Endothelial cell of umbilical vein (primary cell): ENCODE measurements around the gene OR10G6. TPM values are rescaled to one million over a fixed set of nuclear protein-coding genes. Genes with fewer than 3 reads are reported as not detected.

ENCODE experiments used
- BruUV-seq: library from RNA; stranded (reverse); fragments of 400-500 nt; replicated peaks from 2 replicates; lab custom pipeline; 2021; lab: Mats Ljungman, UMichigan
- CTCF ChIA-PET: fragments of 300-600, 350-600 bp; sonication (Branson Sonifier 250); formaldehyde crosslinking; loops from one replicate; lab custom pipeline; 2021; ENCODE audit warnings: antibody characterized with exemption, inconsistent platforms; lab: Charles Lee
- POLR2A ChIA-PET: fragments of 300-600, 350-600 bp; sonication (Branson Sonifier 250); formaldehyde crosslinking; loops from one replicate; lab custom pipeline; 2021; ENCODE audit warnings: antibody characterized with exemption, inconsistent platforms; lab: Charles Lee
- DNase-seq: peaks from one replicate; pipeline ENCODE4 v3.0.0-alpha.2; 2011; ENCODE audit warnings: low read depth, low spot score
- FAIRE-seq: peaks from 2 replicates; lab custom pipeline; 2011; peaks lifted over from hg19 to GRCh38; lab: Jason Lieb, UNC
- H2AFZ ChIP-seq: 2 replicates; pipeline ENCODE4 v1.6.0; 2012; ENCODE audit warnings: low read depth, low read length, control low read depth, inconsistent platforms
- H3K27ac ChIP-seq: 2 replicates; pipeline ENCODE4 v1.5.1; 2011; ENCODE audit warnings: low read depth, mild to moderate bottlenecking, control low read depth, low read length, moderate library complexity; ENCODE audit not compliant: insufficient read depth
- H3K27me3 ChIP-seq, 2 experiments: 2 replicates each; pipeline versions ENCODE4 v1.6.0 to v1.6.1; 2011; ENCODE audit warnings: low read length in 2 of 2, mixed read lengths in 1 of 2; ENCODE audit not compliant: control insufficient read depth in 2 of 2, insufficient read depth in 2 of 2
- H3K36me3 ChIP-seq, 2 experiments: 2 replicates in 1 of 2; 3 replicates in 1 of 2; pipeline ENCODE4 v1.5.1; 2011; ENCODE audit warnings: low read length in 2 of 2, mild to moderate bottlenecking in 1 of 2, moderate library complexity in 1 of 2; ENCODE audit not compliant: control insufficient read depth in 2 of 2, insufficient read depth in 2 of 2; ENCODE audit errors: extremely low read depth in 1 of 2
- H3K4me1 ChIP-seq: 3 replicates; pipeline ENCODE4 v1.5.1; 2011; ENCODE audit warnings: mild to moderate bottlenecking, low read length; ENCODE audit not compliant: control insufficient read depth, insufficient read depth; ENCODE audit errors: extremely low read depth
- H3K4me2 ChIP-seq: 2 replicates; pipeline ENCODE4 v1.6.1; 2011; ENCODE audit warnings: low read length, control low read depth, mixed read lengths; ENCODE audit not compliant: insufficient read depth
- H3K4me3 ChIP-seq, 3 experiments: fragments of 200-600 bp in 1 of 3; sonication (generic), shearing (Covaris generic) in 1 of 3; replicated peaks in 1 of 3; 2 replicates each; pipeline ENCODE4 v1.5.1; 2011 to 2016; ENCODE audit warnings: control low read depth in 3 of 3, low read length in 3 of 3, mild to moderate bottlenecking in 2 of 3, inconsistent platforms in 1 of 3, low read depth in 1 of 3, moderate library complexity in 1 of 3; ENCODE audit not compliant: insufficient read depth in 1 of 3
- H3K79me2 ChIP-seq: 2 replicates; pipeline ENCODE4 v1.6.0; 2012; ENCODE audit warnings: low read length, inconsistent platforms; ENCODE audit not compliant: control insufficient read depth, insufficient read depth
- H3K9ac ChIP-seq: replicated peaks from 2 replicates; pipeline ENCODE3; 2011; ENCODE audit warnings: low read length, control low read depth; ENCODE audit not compliant: insufficient read depth; ENCODE audit errors: extremely low read depth
- H3K9me1 ChIP-seq: replicated peaks from 3 replicates; pipeline ENCODE4 v1.6.0; 2011; ENCODE audit warnings: mild to moderate bottlenecking, low read length; ENCODE audit not compliant: control insufficient read depth, insufficient read depth; ENCODE audit errors: extremely low read depth
- H3K9me3 ChIP-seq: replicated peaks from 2 replicates; pipeline ENCODE4 v1.5.1; 2012; ENCODE audit warnings: low read length, inconsistent platforms; ENCODE audit not compliant: control insufficient read depth, insufficient read depth
- H4K20me1 ChIP-seq: replicated peaks from 2 replicates; pipeline ENCODE3; 2011; ENCODE audit warnings: mild to moderate bottlenecking, low read length; ENCODE audit not compliant: control insufficient read depth, insufficient read depth; ENCODE audit errors: extremely low read depth
- EZH2 ChIP-seq: IDR thresholded peaks from 2 replicates; pipeline ENCODE4 v1.6.1; 2012; ENCODE audit warnings: borderline replicate concordance, low read depth, mild to moderate bottlenecking, moderate library complexity, low read length, inconsistent platforms; ENCODE audit not compliant: severe bottlenecking
- FOS ChIP-seq: IDR thresholded peaks from 2 replicates; pipeline ENCODE4 v1.6.1; 2011; ENCODE audit warnings: mild to moderate bottlenecking, low read length, moderate library complexity, borderline replicate concordance; ENCODE audit not compliant: insufficient read depth
- GATA2 ChIP-seq: IDR thresholded peaks from 2 replicates; pipeline ENCODE4 v1.7.0; 2011; ENCODE audit warnings: low read depth, mild to moderate bottlenecking, moderate library complexity, mixed read lengths, low read length; ENCODE audit not compliant: insufficient read length, insufficient read depth
- JUN ChIP-seq: IDR thresholded peaks from 2 replicates; pipeline ENCODE4 v1.6.1; 2011; ENCODE audit warnings: borderline replicate concordance, low read depth; ENCODE audit not compliant: insufficient read length, insufficient read depth
- MYC ChIP-seq: IDR thresholded peaks from one replicate; pipeline ENCODE4 v1.6.1; 2011; ENCODE audit warnings: mild to moderate bottlenecking, low read depth, low read length
- POLR2A ChIP-seq: IDR thresholded peaks from 2 replicates; pipeline ENCODE4 v1.6.1; 2012; ENCODE audit warnings: low read depth, mild to moderate bottlenecking, control low read depth, low read length
- POLR2AphosphoS5 ChIP-seq: IDR thresholded peaks from 2 replicates; pipeline ENCODE4 v1.6.1; 2012; ENCODE audit warnings: low read depth, mild to moderate bottlenecking, control low read depth, low read length, moderate library complexity; ENCODE audit not compliant: insufficient read depth
- dilution Hi-C: fragments of 300-500 bp; cut with MboI; formaldehyde crosslinking; loops from one replicate; pipeline ENCODE4 v1.15.0; 2019; ENCODE audit warnings: low sequenced_read_pairs; ENCODE audit not compliant: extremely low pct_ligation_motif_present
- intact Hi-C: fragments of 100-400 bp; cut with micrococcal nuclease; formaldehyde crosslinking; loops from one replicate; pipeline ENCODE4 v1.10.0; 2022
- polyA plus RNA-seq, 4 experiments: library from polyadenylated mRNA; depleted of rRNA in 3 of 4; stranded (reverse) in 3 of 4; unstranded in 1 of 4; fragments of >200 nt; gene quantifications; 2 replicates each; pipeline versions ENCODE4 v1.2.1 to v1.2.3, GENCODE V29; 2011 to 2012; ENCODE audit warnings: missing spikeins in 1 of 4
- total RNA-seq: library from RNA; stranded (reverse); gene quantifications from 2 replicates; pipeline ENCODE4 v1.2.3, GENCODE V29; 2021
- TF ChIP-seq, protein P1 (sequence below), 2 donors: IDR thresholded peaks; 1 replicate in 1 of 2; 2 replicates in 1 of 2; pipeline ENCODE4 v1.5.1; 2011; ENCODE audit warnings: low read length in 2 of 2, mild to moderate bottlenecking in 2 of 2, moderate library complexity in 2 of 2, control low read depth in 1 of 2, inconsistent platforms in 1 of 2, low read depth in 1 of 2; ENCODE audit not compliant: insufficient read depth in 1 of 2; ENCODE audit errors: extremely low read depth in 1 of 2
- TF ChIP-seq, protein P2 (sequence below): IDR thresholded peaks from 2 replicates; pipeline ENCODE4 v1.6.1; 2011; ENCODE audit not compliant: insufficient read depth, insufficient read length

Gene OR10G6
- total and polyA plus RNA-seq, 2 donors (not counting 3 experiments of a cell fraction or from before 2014, with no cell fraction given) = not detected

DNA sequence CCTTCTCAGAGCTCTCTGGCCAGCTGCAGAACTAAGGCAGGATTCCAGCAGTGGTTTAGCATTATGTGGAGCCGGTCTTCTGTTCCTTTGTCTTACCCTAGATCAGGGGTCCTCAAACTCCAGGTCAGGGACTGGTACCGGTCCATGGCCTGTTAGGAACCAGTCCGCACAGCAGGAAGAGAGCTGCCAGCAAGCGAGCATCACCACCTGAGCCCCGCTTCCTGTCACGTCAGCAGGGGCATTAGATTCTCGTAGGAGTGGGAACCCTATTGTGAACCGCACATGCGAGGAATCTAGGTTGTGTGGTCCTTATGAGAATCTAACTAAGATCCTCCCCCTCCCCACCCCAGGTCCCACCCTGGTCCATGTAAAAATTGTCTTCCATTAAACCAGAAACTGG, 44.6 kb upstream of the OR10G6 start:
- H3K36me3 ChIP-seq = no peaks in the 10 kb centered on the region
- no peaks in the 10 kb centered on the region for H3K79me2 ChIP-seq
- H3K27me3 ChIP-seq = no peaks in the 10 kb centered on the region
- no peaks in the 10 kb centered on the region for H4K20me1 ChIP-seq
- DNase-seq = no peak
- H3K9me1 ChIP-seq = no peaks in the 10 kb centered on the region
- H3K4me3 ChIP-seq = no peak overlapping the region
- no peak overlapping the region for H3K27ac ChIP-seq
- no peak overlapping the region for H3K4me2 ChIP-seq
- ChIA-PET CTCF (no interaction called here), POLR2A (no interaction called here)
- FAIRE-seq = no peak
- H2AFZ ChIP-seq = no peak overlapping the region
- no TSS peak for BruUV-seq
- H3K9ac ChIP-seq = no peak overlapping the region
- no peaks in the 10 kb centered on the region for H3K4me1 ChIP-seq
- dilution Hi-C loops (no loop called here), intact Hi-C loops (loop anchor here (10.0 kb wide), 1 partner anchor 115 kb away; no protein-coding TSS in a partner anchor)
- no peak for TF ChIP-seq EZH2
- no peak for TF ChIP-seq POLR2AphosphoS5
- no peak for TF ChIP-seq GATA2
- TF ChIP-seq, protein P1, sequence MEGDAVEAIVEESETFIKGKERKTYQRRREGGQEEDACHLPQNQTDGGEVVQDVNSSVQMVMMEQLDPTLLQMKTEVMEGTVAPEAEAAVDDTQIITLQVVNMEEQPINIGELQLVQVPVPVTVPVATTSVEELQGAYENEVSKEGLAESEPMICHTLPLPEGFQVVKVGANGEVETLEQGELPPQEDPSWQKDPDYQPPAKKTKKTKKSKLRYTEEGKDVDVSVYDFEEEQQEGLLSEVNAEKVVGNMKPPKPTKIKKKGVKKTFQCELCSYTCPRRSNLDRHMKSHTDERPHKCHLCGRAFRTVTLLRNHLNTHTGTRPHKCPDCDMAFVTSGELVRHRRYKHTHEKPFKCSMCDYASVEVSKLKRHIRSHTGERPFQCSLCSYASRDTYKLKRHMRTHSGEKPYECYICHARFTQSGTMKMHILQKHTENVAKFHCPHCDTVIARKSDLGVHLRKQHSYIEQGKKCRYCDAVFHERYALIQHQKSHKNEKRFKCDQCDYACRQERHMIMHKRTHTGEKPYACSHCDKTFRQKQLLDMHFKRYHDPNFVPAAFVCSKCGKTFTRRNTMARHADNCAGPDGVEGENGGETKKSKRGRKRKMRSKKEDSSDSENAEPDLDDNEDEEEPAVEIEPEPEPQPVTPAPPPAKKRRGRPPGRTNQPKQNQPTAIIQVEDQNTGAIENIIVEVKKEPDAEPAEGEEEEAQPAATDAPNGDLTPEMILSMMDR (IDR thresholded peaks at IDR 0.05; ENCODE audit: extremely low read depth in 1 of 2, insufficient read depth in 1 of 2, low read depth in 1 of 2, low read length in 2 of 2) = no peak
- no peak for TF ChIP-seq MYC
- H3K9me3 ChIP-seq = no peaks in the 10 kb centered on the region

DNA sequence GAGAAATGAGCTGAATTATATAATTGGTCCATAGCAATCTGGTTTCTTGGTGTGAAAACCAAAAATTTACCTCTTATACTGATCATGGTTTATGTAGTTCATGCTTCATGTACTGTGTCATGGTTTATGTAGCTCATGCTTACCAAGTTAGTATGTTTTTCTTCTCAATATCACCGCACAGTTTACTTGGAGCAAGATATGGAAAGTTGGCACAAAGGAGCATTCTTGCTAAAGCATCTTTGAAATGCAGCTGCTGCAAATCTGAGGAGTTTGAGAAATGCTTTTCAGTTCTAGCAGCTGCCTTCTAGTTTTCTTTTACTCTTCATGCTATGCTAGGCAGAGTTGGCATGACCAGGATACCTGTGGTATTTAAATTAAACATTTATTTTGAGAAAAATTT, 41.7 kb upstream of the OR10G6 start:
- DNase-seq = no peak

More for the DNA sequence above, 41.7 kb upstream of the OR10G6 start:
- no TSS peak for BruUV-seq
- dilution Hi-C loops (no loop called here), intact Hi-C loops (loop anchor here (10.0 kb wide), 1 partner anchor 112 kb away; no protein-coding TSS in a partner anchor)
- no peak overlapping the region for H3K9ac ChIP-seq
- ChIA-PET CTCF (interaction anchor here (0.7 kb wide), 1 partner anchor 9 kb away, joined by 3 read pairs; no protein-coding TSS in a partner anchor), POLR2A (no interaction called here)
- H3K36me3 ChIP-seq = no peaks in the 10 kb centered on the region
- H3K27me3 ChIP-seq = no peaks in the 10 kb centered on the region
- no peak overlapping the region for H2AFZ ChIP-seq
- no peaks in the 10 kb centered on the region for H3K79me2 ChIP-seq
- H3K4me3 ChIP-seq = no peak overlapping the region
- H3K9me1 ChIP-seq = no peaks in the 10 kb centered on the region
- H4K20me1 ChIP-seq = no peaks in the 10 kb centered on the region
- H3K9me3 ChIP-seq = no peaks in the 10 kb centered on the region
- H3K27ac ChIP-seq = no peak overlapping the region
- no peak overlapping the region for H3K4me2 ChIP-seq
- no peak for TF ChIP-seq GATA2
- TF ChIP-seq FOS = no peak
- no peak for TF ChIP-seq EZH2
- no peak for TF ChIP-seq MYC
- TF ChIP-seq, protein P1 (IDR thresholded peaks at IDR 0.05; ENCODE audit: extremely low read depth in 1 of 2, insufficient read depth in 1 of 2, low read depth in 1 of 2, low read length in 2 of 2) = no peak
- TF ChIP-seq, protein P2, sequence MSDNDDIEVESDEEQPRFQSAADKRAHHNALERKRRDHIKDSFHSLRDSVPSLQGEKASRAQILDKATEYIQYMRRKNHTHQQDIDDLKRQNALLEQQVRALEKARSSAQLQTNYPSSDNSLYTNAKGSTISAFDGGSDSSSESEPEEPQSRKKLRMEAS = no peak
- no peak for TF ChIP-seq JUN
- no peak for TF ChIP-seq POLR2A
- TF ChIP-seq POLR2AphosphoS5 = no peak
- H3K4me1 ChIP-seq = no peaks in the 10 kb centered on the region
- no peak for FAIRE-seq
